ENCODE measurements around the gene SRSF6. TPM values are rescaled to one million over a fixed set of nuclear protein-coding genes. Genes with fewer than 3 reads are reported as not detected.

The SRSF6 gene
- total and polyA plus RNA-seq, 2 experiments from 2014 or later: 31.0 to 90.7 TPM

GRCh38 chr20:43432498-43432897 is 25.2 kb upstream of the SRSF6 start:
- Histone ChIP-seq H3K4me3 (no peak overlapping the region), H3K27me3 (no peaks in the 10 kb centered on the region), H3K9me2 (replicated peaks; ENCODE audit: insufficient read depth) (no peaks in the 10 kb centered on the region), H4K20me1 (ENCODE audit: insufficient read depth, poor library complexity, severe bottlenecking) (no peaks in the 10 kb centered on the region), H3K27ac (no peak overlapping the region), H3K4me1 (ENCODE audit: insufficient read depth) (no peaks in the 10 kb centered on the region), H3K79me2 (no peaks in the 10 kb centered on the region), H3K9me3 (ENCODE audit: low read depth) (no peaks in the 10 kb centered on the region), H3K4me2 (no peak overlapping the region), H2AFZ (no peak overlapping the region), H3K36me3 (replicated peaks; ENCODE audit: insufficient read depth, low read depth) (no peaks in the 10 kb centered on the region)
- no peak for DNase-seq (ENCODE audit: low spot score)
- no peak for TF ChIP-seq CTCF (IDR thresholded peaks at IDR 0.05; ENCODE audit: poor library complexity)
- TF ChIP-seq EZH2phosphoT487 (IDR thresholded peaks at IDR 0.05; ENCODE audit: low read depth, severe bottlenecking, unreplicated experiment): no peak
- TF ChIP-seq EZH2 (IDR thresholded peaks at IDR 0.05; ENCODE audit: borderline replicate concordance): no peak
- 77% methylated on average over 1 of the region's 1 CpG for WGBS (ENCODE audit: low lambda C conversion rate, missing lambda C conversion rate)

GRCh38 chr20:43433250-43433854 is 24.3 kb upstream of the SRSF6 start:
- no peaks in the 10 kb centered on the region for H3K9me3 ChIP-seq (ENCODE audit: low read depth)

GRCh38 chr20:43434565-43434964 is 23.1 kb upstream of the SRSF6 start:
- no peaks in the 10 kb centered on the region for H4K20me1 ChIP-seq (ENCODE audit: insufficient read depth, poor library complexity, severe bottlenecking)
- whole genome bisulfite sequencing (ENCODE audit: low lambda C conversion rate, missing lambda C conversion rate): 92% methylated on average over 6 of the region's 6 CpGs
- TF ChIP-seq EZH2phosphoT487 (IDR thresholded peaks at IDR 0.05; ENCODE audit: low read depth, severe bottlenecking, unreplicated experiment) (no peak), EZH2 (IDR thresholded peaks at IDR 0.05; ENCODE audit: borderline replicate concordance) (no peak), CTCF (IDR thresholded peaks at IDR 0.05; ENCODE audit: poor library complexity) (no peak)

More at GRCh38 chr20:43433250-43433854, 24.3 kb upstream of the SRSF6 start:
- Histone ChIP-seq H3K27me3 (no peaks in the 10 kb centered on the region), H3K4me2 (no peak overlapping the region), H3K79me2 (no peaks in the 10 kb centered on the region), H3K36me3 (replicated peaks; ENCODE audit: insufficient read depth, low read depth) (no peaks in the 10 kb centered on the region), H3K4me1 (ENCODE audit: insufficient read depth) (no peaks in the 10 kb centered on the region), H2AFZ (no peak overlapping the region), H4K20me1 (ENCODE audit: insufficient read depth, poor library complexity, severe bottlenecking) (no peaks in the 10 kb centered on the region), H3K27ac (no peak overlapping the region), H3K4me3 (no peak overlapping the region), H3K9me2 (replicated peaks; ENCODE audit: insufficient read depth) (no peaks in the 10 kb centered on the region)
- WGBS (ENCODE audit: low lambda C conversion rate, missing lambda C conversion rate): 85% methylated on average over 4 of the region's 4 CpGs
- DNase-seq (ENCODE audit: low spot score): no peak
- no peak for TF ChIP-seq EZH2phosphoT487 (IDR thresholded peaks at IDR 0.05; ENCODE audit: low read depth, severe bottlenecking, unreplicated experiment)
- no peak for TF ChIP-seq CTCF (IDR thresholded peaks at IDR 0.05; ENCODE audit: poor library complexity)
- TF ChIP-seq EZH2 (IDR thresholded peaks at IDR 0.05; ENCODE audit: borderline replicate concordance): no peak

More at GRCh38 chr20:43434565-43434964, 23.1 kb upstream of the SRSF6 start:
- H3K4me1 ChIP-seq (ENCODE audit: insufficient read depth): no peaks in the 10 kb centered on the region
- H3K27me3 ChIP-seq: no peaks in the 10 kb centered on the region
- H3K9me3 ChIP-seq (ENCODE audit: low read depth): no peaks in the 10 kb centered on the region
- H2AFZ ChIP-seq: no peak overlapping the region
- no peak overlapping the region for H3K4me2 ChIP-seq
- no peaks in the 10 kb centered on the region for H3K9me2 ChIP-seq (replicated peaks; ENCODE audit: insufficient read depth)
- no peak overlapping the region for H3K4me3 ChIP-seq
- no peak for DNase-seq (ENCODE audit: low spot score)
- H3K79me2 ChIP-seq: no peaks in the 10 kb centered on the region
- H3K36me3 ChIP-seq (replicated peaks; ENCODE audit: insufficient read depth, low read depth): no peaks in the 10 kb centered on the region
- no peak overlapping the region for H3K27ac ChIP-seq
